ENCODE results near the gene BACE1. TPM values are rescaled to one million over a fixed set of nuclear protein-coding genes. Genes with fewer than 3 reads are reported as not detected.

The BACE1 gene
- 10 to 100 TPM; 12.4 to 28.4 TPM for total RNA-seq

- TF ChIP-seq POLR2A (IDR thresholded peaks at IDR 0.05) (no peak), POLR2AphosphoS5 (IDR thresholded peaks at IDR 0.05) (peak; percentile 81), CTCF (IDR thresholded peaks at IDR 0.05) (peak in 2 of 4 experiments; percentile 25 to 36)
- DNase-seq (ENCODE audit: low spot score) = peak; percentile 71
Observed at GRCh38 chr11:117316197-117316961, at the start of gene BACE1. BACE1 (minus strand) TSS chr11:117316256; CDS start chr11:117315795, 461 bp downstream.

GRCh38 chr11:117361432-117361831, 45.4 kb upstream of the BACE1 start:
- no peaks in the 10 kb centered on the region for H3K9me3 ChIP-seq
- 95% methylated on average over 8 of the region's 8 CpGs for WGBS
- no peak for DNase-seq (ENCODE audit: low spot score)
- no peaks in the 10 kb centered on the region for H3K36me3 ChIP-seq
- intact Hi-C loops (cut with DNase I) = no loop called here
- H3K4me3 ChIP-seq = no peak overlapping the region
- no peaks in the 10 kb centered on the region for H3K27me3 ChIP-seq (replicated peaks; ENCODE audit: insufficient read depth)
- no peak for TF ChIP-seq CTCF (IDR thresholded peaks at IDR 0.05)
- no peak for TF ChIP-seq POLR2A (IDR thresholded peaks at IDR 0.05)
- TF ChIP-seq POLR2AphosphoS5 (IDR thresholded peaks at IDR 0.05) = no peak
- H3K4me1 ChIP-seq (replicated peaks) = no peaks in the 10 kb centered on the region
- H3K27ac ChIP-seq = no peak overlapping the region

More at GRCh38 chr11:117316197-117316961, at the start of gene BACE1:
- H3K9me3 ChIP-seq = no peaks in the 10 kb centered on the region
- H3K27me3 ChIP-seq (replicated peaks; ENCODE audit: insufficient read depth) = no peaks in the 10 kb centered on the region
- H3K36me3 ChIP-seq = no peaks in the 10 kb centered on the region
- peak within 1 kb of the TSS; percentile 5 to 66 for H3K27ac ChIP-seq
- peaks cover 10% of the 10 kb centered on the region for H3K4me1 ChIP-seq (replicated peaks)
- 6% methylated on average over 24 of the region's 29 CpGs for WGBS
- intact Hi-C loops (cut with DNase I) = loop anchor here (2.0 kb wide), 1 partner anchor 84 kb away; the partner anchor contains the start of genes PCSK7 and RNF214
- peak within 1 kb of the TSS; percentile 79 to 86 for H3K4me3 ChIP-seq

- TF ChIP-seq POLR2A (IDR thresholded peaks at IDR 0.05) = no peak
- TF ChIP-seq POLR2AphosphoS5 (IDR thresholded peaks at IDR 0.05) = no peak
- TF ChIP-seq CTCF (IDR thresholded peaks at IDR 0.05) = no peak
- Histone ChIP-seq H3K36me3 (peaks cover 0 to 4% of the 10 kb centered on the region in 2 donors), H3K27me3 (replicated peaks; ENCODE audit: insufficient read depth) (no peaks in the 10 kb centered on the region), H3K4me1 (replicated peaks) (no peaks in the 10 kb centered on the region), H3K4me3 (no peak overlapping the region), H3K9me3 (no peaks in the 10 kb centered on the region), H3K27ac (no peak overlapping the region)
- 78% methylated on average over 9 of the region's 9 CpGs for WGBS
- no peak for DNase-seq (ENCODE audit: low spot score)
- intact Hi-C loops (cut with DNase I) = no loop called here
Observed at GRCh38 chr11:117356126-117356890, 40.3 kb upstream of the BACE1 start.

- peaks cover 0 to 4% of the 10 kb centered on the region in 2 donors for H3K36me3 ChIP-seq
- H3K4me1 ChIP-seq (replicated peaks) = no peaks in the 10 kb centered on the region
- no peaks in the 10 kb centered on the region for H3K27me3 ChIP-seq (replicated peaks; ENCODE audit: insufficient read depth)
- no peak overlapping the region for H3K27ac ChIP-seq
- H3K9me3 ChIP-seq = no peaks in the 10 kb centered on the region
- intact Hi-C loops (cut with DNase I) = no loop called here
- TF ChIP-seq POLR2AphosphoS5 (IDR thresholded peaks at IDR 0.05) = no peak
- no peak for TF ChIP-seq POLR2A (IDR thresholded peaks at IDR 0.05)
- no peak for TF ChIP-seq CTCF (IDR thresholded peaks at IDR 0.05)
- WGBS = 92% methylated on average over 4 of the region's 4 CpGs
- no peak overlapping the region for H3K4me3 ChIP-seq
- no peak for DNase-seq (ENCODE audit: low spot score)
Observed at GRCh38 chr11:117354550-117354949, 38.5 kb upstream of the BACE1 start.
